ENCODE results near the gene PGBD5.

DNA sequence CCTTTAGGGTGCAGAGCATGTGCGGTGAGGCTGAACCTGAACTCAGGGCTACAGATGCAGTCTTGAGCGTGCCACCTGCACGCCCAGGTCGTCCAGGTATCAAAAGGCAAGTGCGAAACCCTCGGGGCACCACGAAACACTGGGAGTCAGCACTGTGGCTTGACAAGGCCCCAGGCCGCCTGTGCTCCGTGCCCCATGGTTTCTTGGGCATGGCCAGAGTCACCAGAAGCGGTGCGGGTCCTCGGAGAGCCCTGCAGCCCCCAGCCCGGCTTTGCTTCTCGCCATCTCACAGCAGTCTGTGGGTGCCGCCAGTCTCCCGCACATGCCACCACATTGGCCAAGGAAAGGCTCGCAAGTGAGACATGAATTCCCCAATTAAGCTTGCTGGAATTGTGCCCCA is 117.3 kb downstream of the PGBD5 start:
- TF ChIP-seq TAF7 (tag; IDR thresholded peaks at IDR 0.05) (no peak), DACH1 (IDR thresholded peaks at IDR 0.05; ENCODE audit: partially characterized antibody) (no peak), BCL6 (CRISPR knock-in tag; IDR thresholded peaks at IDR 0.05) (no peak), ZNF124 (CRISPR knock-in tag; IDR thresholded peaks at IDR 0.05) (no peak), FOXK2 (conservative IDR thresholded peaks at IDR 0.05 in 1 of 2, IDR thresholded peaks at IDR 0.05 in 1 of 2; ENCODE audit: low read depth in 2 of 2) (no peak), FOXK1 (CRISPR knock-in tag; IDR thresholded peaks at IDR 0.05; ENCODE audit: borderline replicate concordance) (no peak), MCM2 (IDR thresholded peaks at IDR 0.05; ENCODE audit: low read depth) (no peak), CHD1 (IDR thresholded peaks at IDR 0.05; ENCODE audit: low read length) (no peak), MED1 (CRISPR knock-in tag; IDR thresholded peaks at IDR 0.05; ENCODE audit: borderline replicate concordance) (no peak), ZBTB1 (CRISPR knock-in tag; IDR thresholded peaks at IDR 0.05; ENCODE audit: borderline replicate concordance, low read depth) (no peak), ZNF253 (CRISPR knock-in tag; conservative IDR thresholded peaks at IDR 0.05) (no peak)
- TF ChIP-seq, protein P1, sequence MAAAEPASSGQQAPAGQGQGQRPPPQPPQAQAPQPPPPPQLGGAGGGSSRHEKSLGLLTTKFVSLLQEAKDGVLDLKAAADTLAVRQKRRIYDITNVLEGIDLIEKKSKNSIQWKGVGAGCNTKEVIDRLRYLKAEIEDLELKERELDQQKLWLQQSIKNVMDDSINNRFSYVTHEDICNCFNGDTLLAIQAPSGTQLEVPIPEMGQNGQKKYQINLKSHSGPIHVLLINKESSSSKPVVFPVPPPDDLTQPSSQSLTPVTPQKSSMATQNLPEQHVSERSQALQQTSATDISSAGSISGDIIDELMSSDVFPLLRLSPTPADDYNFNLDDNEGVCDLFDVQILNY (CRISPR knock-in tag; IDR thresholded peaks at IDR 0.05) = no peak
- TF ChIP-seq, protein P2, sequence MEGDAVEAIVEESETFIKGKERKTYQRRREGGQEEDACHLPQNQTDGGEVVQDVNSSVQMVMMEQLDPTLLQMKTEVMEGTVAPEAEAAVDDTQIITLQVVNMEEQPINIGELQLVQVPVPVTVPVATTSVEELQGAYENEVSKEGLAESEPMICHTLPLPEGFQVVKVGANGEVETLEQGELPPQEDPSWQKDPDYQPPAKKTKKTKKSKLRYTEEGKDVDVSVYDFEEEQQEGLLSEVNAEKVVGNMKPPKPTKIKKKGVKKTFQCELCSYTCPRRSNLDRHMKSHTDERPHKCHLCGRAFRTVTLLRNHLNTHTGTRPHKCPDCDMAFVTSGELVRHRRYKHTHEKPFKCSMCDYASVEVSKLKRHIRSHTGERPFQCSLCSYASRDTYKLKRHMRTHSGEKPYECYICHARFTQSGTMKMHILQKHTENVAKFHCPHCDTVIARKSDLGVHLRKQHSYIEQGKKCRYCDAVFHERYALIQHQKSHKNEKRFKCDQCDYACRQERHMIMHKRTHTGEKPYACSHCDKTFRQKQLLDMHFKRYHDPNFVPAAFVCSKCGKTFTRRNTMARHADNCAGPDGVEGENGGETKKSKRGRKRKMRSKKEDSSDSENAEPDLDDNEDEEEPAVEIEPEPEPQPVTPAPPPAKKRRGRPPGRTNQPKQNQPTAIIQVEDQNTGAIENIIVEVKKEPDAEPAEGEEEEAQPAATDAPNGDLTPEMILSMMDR (IDR thresholded peaks at IDR 0.05 in 2 of 3, conservative IDR thresholded peaks at IDR 0.05 in 1 of 3; ENCODE audit: insufficient read depth in 2 of 3, low read depth in 1 of 3, low read length in 3 of 3) = no peak
- TF ChIP-seq, protein P3, sequence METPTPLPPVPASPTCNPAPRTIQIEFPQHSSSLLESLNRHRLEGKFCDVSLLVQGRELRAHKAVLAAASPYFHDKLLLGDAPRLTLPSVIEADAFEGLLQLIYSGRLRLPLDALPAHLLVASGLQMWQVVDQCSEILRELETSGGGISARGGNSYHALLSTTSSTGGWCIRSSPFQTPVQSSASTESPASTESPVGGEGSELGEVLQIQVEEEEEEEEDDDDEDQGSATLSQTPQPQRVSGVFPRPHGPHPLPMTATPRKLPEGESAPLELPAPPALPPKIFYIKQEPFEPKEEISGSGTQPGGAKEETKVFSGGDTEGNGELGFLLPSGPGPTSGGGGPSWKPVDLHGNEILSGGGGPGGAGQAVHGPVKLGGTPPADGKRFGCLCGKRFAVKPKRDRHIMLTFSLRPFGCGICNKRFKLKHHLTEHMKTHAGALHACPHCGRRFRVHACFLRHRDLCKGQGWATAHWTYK (CRISPR knock-in tag; IDR thresholded peaks at IDR 0.05) = no peak

Measured in K562 (cell line).